GM23248 (cell line): Measurements from ENCODE around the gene SLC2A9. TPM values are rescaled to one million over a fixed set of nuclear protein-coding genes. Genes with fewer than 3 reads are reported as not detected.

Source experiments
- DNase-seq: peaks from one replicate; pipeline ENCODE4 v3.0.0-alpha.2; 2015
- H2AFZ ChIP-seq: fragments of 200-600 bp; sonication (generic); 2 replicates; pipeline ENCODE4 v1.6.1; 2016; ENCODE audit warnings: antibody characterized with exemption
- H3F3A ChIP-seq: fragments of 200-600 bp; sonication (generic); 2 replicates; pipeline ENCODE4 v1.6.1; 2016; ENCODE audit warnings: mild to moderate bottlenecking, antibody characterized with exemption, mixed run types; ENCODE audit not compliant: insufficient read depth
- H3K27ac ChIP-seq: fragments of 200-600 bp; sonication (generic); 2 replicates; pipeline ENCODE4 v1.5.1; 2016; ENCODE audit warnings: mild to moderate bottlenecking
- H3K27me3 ChIP-seq: fragments of 200-600 bp; sonication (generic); replicated peaks from 2 replicates; pipeline ENCODE4 v1.6.1; 2016; ENCODE audit warnings: mild to moderate bottlenecking; ENCODE audit not compliant: insufficient read depth
- H3K36me3 ChIP-seq: fragments of 200-600 bp; sonication (generic); 2 replicates; pipeline ENCODE4 v1.6.1; 2016; ENCODE audit warnings: low read depth, mild to moderate bottlenecking
- H3K4me1 ChIP-seq: fragments of 200-600 bp; sonication (generic); 2 replicates; pipeline ENCODE4 v1.6.1; 2016; ENCODE audit warnings: mild to moderate bottlenecking; ENCODE audit not compliant: insufficient read depth
- H3K4me2 ChIP-seq: fragments of 200-600 bp; sonication (generic); one replicate; pipeline ENCODE4 v1.6.1; 2016; ENCODE audit warnings: mild to moderate bottlenecking; ENCODE audit not compliant: unreplicated experiment
- H3K4me3 ChIP-seq: fragments of 200-600 bp; sonication (generic); 2 replicates; pipeline ENCODE4 v1.5.1; 2016; ENCODE audit warnings: mild to moderate bottlenecking
- H3K79me2 ChIP-seq: fragments of 200-600 bp; sonication (generic); 2 replicates; pipeline ENCODE4 v1.6.1; 2016; ENCODE audit warnings: mild to moderate bottlenecking; ENCODE audit not compliant: insufficient read depth
- H3K9ac ChIP-seq: fragments of 200-600 bp; sonication (generic); 2 replicates; pipeline ENCODE4 v1.6.1; 2016; ENCODE audit warnings: mild to moderate bottlenecking
- H3K9me2 ChIP-seq: fragments of 200-600 bp; sonication (generic); 2 replicates; pipeline ENCODE4 v1.6.1; 2016; ENCODE audit warnings: mixed run types, mild to moderate bottlenecking, moderate library complexity; ENCODE audit not compliant: insufficient read depth
- H3K9me3 ChIP-seq: fragments of 200-600 bp; sonication (generic); one replicate; pipeline ENCODE4 v1.6.1; 2017; ENCODE audit warnings: low read depth
- H4K20me1 ChIP-seq: fragments of 200-600 bp; sonication (generic); 2 replicates; pipeline ENCODE4 v1.6.0; 2016; ENCODE audit not compliant: insufficient read depth
- EZH2 ChIP-seq: fragments of 200-600 bp; sonication (generic); IDR thresholded peaks from 2 replicates; pipeline ENCODE4 v1.6.1; 2018; ENCODE audit warnings: antibody characterized with exemption, mild to moderate bottlenecking; ENCODE audit not compliant: insufficient read depth, poor library complexity, severe bottlenecking
- EZH2phosphoT487 ChIP-seq: fragments of 200-600 bp; sonication (generic); IDR thresholded peaks from 2 replicates; pipeline ENCODE4 v1.6.1; 2018; ENCODE audit warnings: antibody characterized with exemption, moderate library complexity, mild to moderate bottlenecking, low read depth; ENCODE audit not compliant: insufficient read depth
- WGBS, 2 experiments: methylation state at CpG; one replicate each; pipeline ENCODE4 v1.1.6; 2015 to 2017; ENCODE audit warnings: low lambda C conversion rate in 2 of 2, low coverage in 1 of 2; ENCODE audit errors: missing lambda C conversion rate in 2 of 2; 5-methylcytosine and 5-hydroxymethylcytosine counted together
- in situ Hi-C: fragments of 300-500 bp; cut with MboI; formaldehyde crosslinking; loops from 2 replicates; pipeline ENCODE4 v1.15.0; 2020
- polyA plus RNA-seq: library from polyadenylated mRNA; unstranded; fragments of >200 nt; fragmentation: Nextera tagmentation; extraction: Ambion mirVana; gene quantifications from 2 replicates; pipeline ENCODE4 v1.2.1, GENCODE V29; 2016
- total RNA-seq: library from RNA; depleted of rRNA; stranded (reverse); fragments of >200 nt; shearing (Covaris generic); gene quantifications from 2 replicates; pipeline ENCODE4 v1.2.3, GENCODE V29; 2014

SLC2A9 gene
- total and polyA plus RNA-seq, 2 experiments from 2014 or later: 2.8 to 3.5 TPM

GRCh38 chr4:10051517-10052135 lies 30.3 kb upstream of the SLC2A9 start:
- DNase-seq: no peak
- H3K79me2 ChIP-seq: no peaks in the 10 kb centered on the region
- H3K4me2 ChIP-seq: no peak overlapping the region
- 92 to 94% methylated on average over 11 of the region's 11 CpGs for WGBS, 2 experiments
- H3K9me2 ChIP-seq: no peaks in the 10 kb centered on the region
- no peaks in the 10 kb centered on the region for H3K36me3 ChIP-seq
- no peak overlapping the region for H2AFZ ChIP-seq
- no peaks in the 10 kb centered on the region for H3K9me3 ChIP-seq
- H3K27me3 ChIP-seq: no peaks in the 10 kb centered on the region
- no peak overlapping the region for H3K27ac ChIP-seq
- in situ Hi-C loops: no loop called here
- no peak overlapping the region for H3K4me3 ChIP-seq
- peaks cover 12% of the 10 kb centered on the region; the same call in 1 of the 2 replicates for H3F3A ChIP-seq
- no peaks in the 10 kb centered on the region for H3K4me1 ChIP-seq
- no peaks in the 10 kb centered on the region for H4K20me1 ChIP-seq
- no peak overlapping the region for H3K9ac ChIP-seq
- TF ChIP-seq EZH2phosphoT487: no peak
- TF ChIP-seq EZH2: no peak

GRCh38 chr4:10050721-10051120 lies 29.4 kb upstream of the SLC2A9 start:
- DNase-seq: no peak
- Histone ChIP-seq H3K79me2 (no peaks in the 10 kb centered on the region), H3K27me3 (no peaks in the 10 kb centered on the region), H3K36me3 (no peaks in the 10 kb centered on the region), H4K20me1 (no peaks in the 10 kb centered on the region), H2AFZ (no peak overlapping the region), H3F3A (peaks cover 12% of the 10 kb centered on the region; the same call in 1 of the 2 replicates), H3K9me2 (no peaks in the 10 kb centered on the region), H3K9ac (no peak overlapping the region), H3K4me3 (no peak overlapping the region), H3K27ac (no peak overlapping the region), H3K4me2 (no peak overlapping the region), H3K9me3 (no peaks in the 10 kb centered on the region), H3K4me1 (peaks cover 9% of the 10 kb centered on the region)
- no peak for TF ChIP-seq EZH2
- no peak for TF ChIP-seq EZH2phosphoT487
- WGBS, 2 experiments: 86 to 89% methylated on average over 5 of the region's 5 CpGs
- in situ Hi-C loops: no loop called here

- Histone ChIP-seq H3K9me3 (no peaks in the 10 kb centered on the region), H3K9me2 (no peaks in the 10 kb centered on the region), H3F3A (peaks cover 16% of the 10 kb centered on the region; the same call in 1 of the 2 replicates), H3K9ac (no peak overlapping the region), H3K4me1 (peaks cover 13% of the 10 kb centered on the region), H3K4me3 (no peak overlapping the region), H3K27me3 (no peaks in the 10 kb centered on the region), H4K20me1 (no peaks in the 10 kb centered on the region), H3K4me2 (no peak overlapping the region), H3K36me3 (no peaks in the 10 kb centered on the region), H3K79me2 (no peaks in the 10 kb centered on the region), H3K27ac (no peak overlapping the region), H2AFZ (no peak overlapping the region)
- in situ Hi-C loops: no loop called here
- TF ChIP-seq EZH2 (no peak), EZH2phosphoT487 (no peak)
- 92 to 97% methylated on average over 3 of the region's 3 CpGs for WGBS, 2 experiments
- DNase-seq: no peak
These were observed 29.0 kb upstream of the SLC2A9 start for GRCh38 chr4:10050261-10050661.

GRCh38 chr4:10048941-10049697 lies 27.8 kb upstream of the SLC2A9 start:
- DNase-seq: no peak
- Histone ChIP-seq H3K9me3 (no peaks in the 10 kb centered on the region), H3K4me3 (no peak overlapping the region), H3F3A (peaks cover 20% of the 10 kb centered on the region), H3K27ac (no peak overlapping the region), H2AFZ (no peak overlapping the region), H3K36me3 (no peaks in the 10 kb centered on the region), H3K9ac (no peak overlapping the region), H3K4me1 (peaks cover 15% of the 10 kb centered on the region), H4K20me1 (no peaks in the 10 kb centered on the region), H3K79me2 (no peaks in the 10 kb centered on the region), H3K9me2 (no peaks in the 10 kb centered on the region), H3K4me2 (no peak overlapping the region), H3K27me3 (no peaks in the 10 kb centered on the region)
- TF ChIP-seq EZH2 (no peak), EZH2phosphoT487 (no peak)
- in situ Hi-C loops: no loop called here
- WGBS, 2 experiments: 78 to 80% methylated on average over 4 of the region's 4 CpGs
